EL (cell line): Measurements from ENCODE around the gene ZNF367.

Source experiments
- DNase-seq: peaks from one replicate; pipeline ENCODE4 v3.0.0-alpha.2; 2016

The ZNF367 gene

DNA sequence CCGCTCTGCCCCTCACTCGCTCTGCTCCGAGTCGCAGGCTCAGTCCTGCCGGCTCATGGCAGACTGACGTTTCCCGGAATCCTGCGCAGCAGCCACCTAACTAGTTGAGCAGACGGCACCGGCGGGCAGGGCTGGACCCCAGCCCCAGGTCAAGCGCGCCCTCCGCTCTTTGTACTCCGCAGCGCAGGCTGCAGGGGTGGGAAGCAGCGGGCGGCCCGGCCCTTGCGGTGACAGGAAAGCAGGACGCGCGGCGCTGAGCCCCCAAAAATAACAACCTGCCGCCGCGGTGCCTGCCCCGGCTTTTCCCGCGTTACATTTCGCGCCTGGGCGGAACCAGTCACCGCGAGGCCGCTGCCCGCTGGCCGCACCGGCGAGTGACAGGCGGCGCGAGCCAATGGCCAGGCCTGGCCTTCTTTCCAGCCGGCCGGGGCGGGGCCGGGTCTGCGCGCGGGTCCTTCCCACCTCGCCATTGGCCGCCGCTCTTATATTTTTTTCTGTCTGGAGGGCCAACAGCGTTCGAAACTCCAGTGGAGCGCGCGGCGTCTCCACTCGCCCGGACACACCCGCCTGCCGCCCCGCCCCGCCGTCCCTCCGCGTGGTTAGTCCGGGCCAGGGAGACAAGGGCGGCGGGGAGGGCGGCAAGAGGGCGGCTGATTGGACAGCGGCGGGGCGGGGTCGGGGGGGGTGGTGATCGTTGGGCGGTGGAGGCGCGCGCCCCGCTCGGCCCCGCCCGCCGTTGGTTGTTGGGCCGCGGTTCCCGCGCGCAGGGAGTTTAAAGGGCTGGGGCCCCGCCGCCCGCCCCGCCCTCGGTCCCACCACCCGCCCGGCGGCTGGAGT lies at the start of gene ZNF367:
Gene ZNF367 (minus strand): TSS at position 288 of the 837 bp plus-strand sequence. CDS start 338 bp downstream, outside the sequence.
- DNase-seq: peak; percentile 99

DNA sequence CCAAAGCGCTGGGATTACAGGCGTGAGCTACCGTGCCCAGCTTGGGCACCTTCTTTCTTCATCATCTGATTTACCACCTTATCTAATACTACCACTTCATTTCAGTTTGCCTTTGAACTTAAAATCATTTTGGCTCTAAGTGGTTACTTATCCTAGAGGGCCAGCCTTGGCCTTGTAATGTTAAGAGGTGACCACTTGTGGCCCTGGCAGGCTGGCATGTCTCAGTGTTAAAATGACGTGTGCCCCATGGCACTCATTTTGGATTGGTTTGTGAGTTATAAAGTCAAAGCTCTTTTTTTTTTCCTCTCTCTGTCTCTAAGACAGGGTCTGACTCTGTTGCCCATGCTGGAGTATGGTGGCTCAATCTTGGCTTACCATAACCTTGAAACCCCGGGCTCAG lies 49.6 kb upstream of the ZNF367 start:
- DNase-seq: no peak

DNA sequence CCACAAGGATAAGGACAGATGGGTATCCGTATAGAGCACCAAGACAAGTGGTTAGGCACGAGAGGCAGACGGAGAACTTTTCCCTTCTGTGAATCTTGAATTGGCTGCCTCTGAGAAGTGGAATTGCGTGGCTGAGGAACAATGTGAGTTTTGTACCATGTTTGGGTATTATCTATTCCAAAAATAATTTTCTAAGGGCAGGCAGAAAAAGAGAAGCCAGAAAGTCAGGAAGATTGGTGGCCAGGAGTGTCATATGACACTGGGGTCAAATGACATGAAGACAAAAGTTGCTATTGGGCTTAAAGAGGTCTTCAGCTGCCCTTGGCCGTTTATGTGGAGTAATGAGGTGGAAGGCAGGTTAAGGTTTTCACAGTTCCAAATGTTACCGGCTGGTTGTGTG lies 46.3 kb upstream of the ZNF367 start:
- no peak for DNase-seq

DNA sequence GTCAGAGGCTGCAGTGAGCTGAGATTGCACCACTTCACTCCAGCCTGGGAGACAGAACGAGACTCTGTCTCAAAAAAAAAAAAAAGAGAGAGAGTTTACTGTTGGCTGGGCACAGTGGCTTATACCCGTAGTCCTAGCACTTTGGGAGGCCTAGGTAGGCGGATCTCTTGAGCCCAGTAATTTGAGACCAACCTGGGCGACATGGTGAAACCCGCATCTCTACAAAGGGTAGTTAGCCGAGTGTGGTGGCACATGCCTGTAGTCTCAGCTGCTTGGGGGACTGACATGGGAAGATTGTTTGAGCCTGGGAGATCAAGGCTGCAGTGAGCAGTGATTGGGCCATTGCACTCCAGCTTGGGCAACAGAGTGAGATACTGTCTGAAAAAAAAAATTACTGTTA lies 44.4 kb upstream of the ZNF367 start:
- DNase-seq: no peak

DNA sequence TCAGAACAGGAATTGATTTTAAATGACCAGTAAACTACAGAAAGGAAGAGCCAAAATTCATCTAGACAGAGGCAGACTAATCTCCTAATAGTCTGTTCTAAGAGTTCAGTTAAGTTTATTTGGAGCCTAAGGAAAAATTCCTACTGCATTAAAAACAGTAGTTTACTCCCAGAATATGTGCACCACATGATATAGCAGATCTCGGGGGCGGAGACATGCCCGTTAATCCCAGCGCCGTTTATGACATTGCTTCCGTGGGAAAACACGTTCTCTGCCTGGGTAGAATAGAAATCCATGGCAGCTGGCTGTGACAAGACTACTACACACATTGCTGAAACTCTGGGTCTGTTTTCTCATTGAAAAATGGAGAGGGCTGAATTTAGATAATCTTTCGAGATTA lies 43.2 kb upstream of the ZNF367 start:
- DNase-seq: peak; percentile 23

DNA sequence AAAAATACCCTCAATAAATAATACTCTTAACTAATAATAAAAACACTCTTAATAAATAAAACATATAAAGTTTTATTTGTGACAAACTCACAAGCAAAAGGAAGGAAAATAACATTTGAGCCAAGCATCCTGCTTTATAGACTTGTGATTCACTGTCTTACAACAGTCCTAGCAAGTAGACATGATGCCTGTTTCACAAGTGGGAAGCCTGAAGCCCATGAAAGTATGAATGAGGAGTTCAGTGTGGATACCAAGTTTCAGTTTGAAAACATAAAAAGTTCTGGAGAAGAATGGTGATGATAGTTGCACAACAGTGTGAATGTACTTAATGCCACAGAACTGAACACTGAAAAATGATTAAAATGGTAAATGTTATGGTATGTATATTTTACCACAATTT lies 42.7 kb upstream of the ZNF367 start:
- peak; percentile 49 for DNase-seq

DNA sequence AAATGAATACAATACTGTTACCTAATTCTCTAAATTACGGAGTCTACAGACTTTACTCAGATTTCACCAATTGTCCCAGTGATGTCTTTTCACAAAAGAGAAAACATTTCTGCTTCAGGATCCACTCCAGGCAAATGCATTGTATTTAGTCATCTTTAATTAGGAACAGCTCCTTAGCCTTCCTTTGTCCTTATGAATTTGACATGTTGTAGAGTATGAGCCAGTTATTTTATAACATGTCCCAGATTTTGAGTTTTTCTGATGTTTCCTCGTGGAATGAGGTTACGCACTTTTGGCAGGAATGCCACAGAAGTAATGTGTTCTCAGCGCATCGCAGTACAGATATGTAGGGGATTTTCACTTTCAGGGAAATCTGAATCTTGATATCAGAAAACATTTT lies 42.3 kb upstream of the ZNF367 start:
- peak; percentile 19 for DNase-seq

DNA sequence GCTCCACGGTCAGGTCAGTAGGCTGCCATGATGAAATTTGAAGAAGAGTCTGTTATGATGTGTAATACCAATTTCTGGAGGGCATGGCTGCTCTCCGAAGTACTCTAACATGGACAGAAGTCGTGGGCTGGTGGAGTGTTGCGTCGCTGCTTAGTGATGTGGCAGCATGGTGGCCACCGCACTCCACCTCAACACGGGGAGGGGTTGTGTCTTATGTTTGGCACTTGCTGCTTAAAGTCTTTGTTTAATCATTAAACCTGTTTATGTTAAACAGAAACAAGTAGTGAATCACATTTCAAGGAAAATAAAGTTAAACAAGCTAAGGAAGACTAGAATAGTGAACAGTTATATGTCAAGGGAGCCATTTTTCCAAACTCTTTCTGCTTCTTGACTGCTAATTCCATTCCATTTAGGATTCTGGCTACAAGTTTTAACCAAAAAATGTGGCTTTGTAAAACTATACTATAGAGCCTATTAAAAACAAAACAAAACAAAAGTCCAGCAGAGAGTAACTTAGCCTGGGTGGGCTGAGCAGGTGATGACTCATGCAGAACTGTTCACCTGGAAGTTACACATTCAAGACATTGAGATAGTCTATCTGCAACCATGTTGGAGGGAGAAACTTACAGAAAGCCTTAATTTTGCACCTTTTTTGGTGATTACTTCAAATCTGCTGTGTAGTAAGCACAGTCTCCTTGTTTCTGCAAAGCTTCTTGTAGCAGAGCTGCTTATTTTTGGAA lies 41.3 kb upstream of the ZNF367 start:
- DNase-seq: no peak

DNA sequence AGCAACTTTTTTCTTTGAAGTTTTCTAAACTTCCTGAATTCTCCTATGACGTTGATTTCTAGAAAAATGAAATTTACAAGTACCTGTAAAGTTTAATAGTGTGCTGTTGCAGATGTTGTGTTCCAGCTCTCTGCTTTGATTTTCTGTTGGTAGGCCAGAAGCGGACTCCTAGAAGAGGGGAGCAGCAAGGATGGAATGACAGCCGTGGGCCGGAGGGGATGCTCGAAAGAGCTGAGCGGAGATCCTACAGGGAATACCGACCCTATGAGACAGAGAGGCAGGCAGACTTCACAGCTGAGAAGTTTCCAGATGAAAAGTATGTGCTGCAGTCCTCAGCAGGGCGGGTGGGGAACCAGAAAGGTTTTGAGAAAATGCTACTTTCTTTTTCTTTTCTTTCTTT lies 40.1 kb upstream of the ZNF367 start:
- no peak for DNase-seq

DNA sequence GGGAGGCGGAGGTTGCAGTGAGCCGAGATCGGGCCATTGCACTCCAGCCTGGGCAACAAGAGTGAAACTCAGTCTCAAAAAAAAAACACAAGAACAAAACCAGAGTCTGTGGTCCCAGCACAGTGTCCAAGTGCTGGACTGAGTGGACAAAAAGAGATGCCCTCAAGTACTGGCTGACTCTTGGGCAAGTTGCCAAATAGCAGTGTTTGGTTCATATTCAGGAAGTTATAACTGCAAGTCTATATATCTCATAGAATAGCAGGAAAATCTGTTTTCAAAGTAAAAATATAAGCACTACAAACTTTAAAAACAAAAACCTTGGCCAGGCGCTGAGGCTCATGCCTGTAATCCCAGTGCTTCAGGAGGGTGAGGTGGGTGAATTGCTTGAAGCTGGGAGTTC lies 39.1 kb upstream of the ZNF367 start:
- peak; percentile 19 for DNase-seq

DNA sequence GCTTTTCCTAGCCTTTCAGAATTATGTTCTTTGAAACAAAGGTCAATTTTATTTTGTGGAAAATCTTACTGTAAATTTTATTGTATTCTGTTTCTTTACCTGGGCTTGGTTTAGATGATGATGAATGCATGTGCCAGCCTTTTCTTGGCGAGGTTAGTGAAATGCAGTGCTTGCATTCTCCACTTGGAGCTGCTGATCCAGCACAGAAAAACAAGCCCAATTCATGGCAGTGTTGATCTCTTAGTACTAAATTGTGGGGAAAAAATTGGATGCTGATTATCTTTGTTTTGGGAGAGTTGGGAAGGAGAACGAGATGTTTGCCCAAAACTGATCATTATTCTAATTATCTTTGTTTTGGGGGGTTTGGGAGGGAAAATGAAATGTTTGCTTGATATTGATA lies 35.5 kb upstream of the ZNF367 start:
- peak; percentile 37 for DNase-seq

DNA sequence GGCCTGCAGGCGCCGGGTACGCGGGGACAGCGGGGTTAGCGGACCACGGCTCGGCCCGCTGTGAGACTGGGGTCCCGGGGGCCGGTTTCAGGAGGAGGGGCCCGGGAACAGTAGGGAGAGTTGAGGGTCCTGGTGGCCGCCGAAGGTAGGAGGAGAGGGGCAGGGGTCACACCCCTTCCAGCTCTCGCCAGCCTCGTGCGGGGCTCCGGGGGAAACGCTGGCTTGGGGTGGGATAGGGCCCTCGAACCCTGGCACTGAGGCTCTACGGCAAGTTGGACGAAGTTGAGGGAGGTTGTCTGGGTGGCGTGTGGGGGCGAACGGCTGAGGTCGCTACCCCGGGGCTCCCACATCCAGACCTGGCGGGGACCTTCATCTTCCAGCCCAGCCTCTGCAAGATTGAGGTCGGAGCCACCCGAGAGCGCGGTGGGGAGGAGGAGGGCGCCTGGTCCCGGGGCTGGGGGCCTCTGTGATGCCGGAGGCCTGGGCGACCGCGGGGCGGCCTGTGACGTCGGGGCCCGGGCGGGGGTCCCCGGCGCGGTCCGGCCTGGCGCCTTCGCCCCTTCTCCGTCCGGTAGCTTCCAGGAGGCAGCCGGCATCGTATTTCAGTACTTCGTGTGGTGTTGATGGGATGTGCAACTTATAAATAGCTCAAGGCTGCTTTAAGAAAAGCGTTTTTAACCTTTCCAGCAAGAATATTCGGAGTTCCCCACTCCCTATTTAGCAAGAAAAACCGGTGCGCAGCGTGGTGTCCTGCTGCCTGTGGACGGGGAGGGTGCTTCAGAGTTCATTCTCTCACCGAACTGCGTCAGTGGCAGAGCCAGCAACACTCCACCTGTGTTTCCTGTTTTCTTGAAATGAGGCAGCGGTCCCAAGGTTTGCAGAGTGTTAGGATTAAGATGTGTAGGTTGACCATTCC lies 32.7 kb upstream of the ZNF367 start:
- DNase-seq: peak; percentile 28

DNA sequence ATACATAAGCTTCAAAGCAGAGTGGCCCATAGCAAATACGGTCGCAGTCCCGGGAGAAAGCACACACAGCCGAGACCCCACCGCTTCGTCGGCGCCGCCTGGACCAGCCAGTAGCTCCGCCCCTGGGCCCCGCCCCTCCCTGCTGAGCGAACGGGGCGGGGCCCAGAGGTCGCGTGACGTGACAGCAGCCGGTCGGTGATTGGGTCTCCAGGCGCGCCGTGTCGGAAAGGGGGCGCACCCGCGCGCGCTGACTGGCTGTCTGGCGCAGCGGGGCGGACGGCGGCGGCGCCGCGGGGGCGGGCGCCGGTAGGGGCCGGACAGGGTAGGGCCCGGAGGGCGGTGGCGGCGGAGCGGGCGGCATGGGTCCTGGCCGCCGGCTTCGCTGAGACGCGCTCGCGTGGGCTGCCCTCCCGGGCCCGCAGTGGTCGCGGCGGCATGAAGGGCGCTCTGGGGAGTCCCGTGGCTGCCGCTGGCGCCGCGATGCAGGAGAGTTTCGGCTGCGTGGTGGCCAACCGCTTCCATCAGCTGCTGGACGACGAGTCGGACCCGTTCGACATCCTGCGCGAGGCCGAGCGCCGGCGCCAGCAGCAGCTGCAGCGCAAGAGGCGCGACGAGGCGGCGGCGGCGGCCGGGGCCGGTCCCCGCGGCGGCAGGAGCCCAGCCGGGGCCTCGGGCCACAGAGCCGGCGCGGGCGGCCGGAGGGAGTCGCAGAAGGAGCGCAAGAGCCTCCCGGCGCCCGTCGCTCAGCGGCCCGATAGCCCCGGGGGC lies 31.9 kb upstream of the ZNF367 start, which contains the start of gene HABP4:
Gene HABP4 (plus strand): TSS at position 325 of the 768 bp plus-strand sequence. CDS start 111 bp downstream, at position 436.
- peak; percentile 96 for DNase-seq

DNA sequence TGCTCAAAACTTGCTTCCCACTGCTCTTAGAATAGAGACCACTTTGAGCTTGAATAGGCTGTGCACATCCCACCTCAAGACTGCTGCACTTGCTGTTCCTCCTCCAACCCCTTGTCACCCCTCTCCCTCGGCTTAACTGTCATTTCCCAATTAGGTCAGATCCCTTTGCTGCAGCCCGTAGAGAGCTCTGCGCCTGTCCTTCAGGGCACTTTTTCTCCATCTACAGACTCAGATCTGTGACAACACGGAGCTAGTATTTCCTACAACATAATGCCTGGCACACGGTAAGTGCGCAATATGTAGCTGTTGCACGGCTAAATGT lies 31.3 kb upstream of the ZNF367 start:
- no peak for DNase-seq

DNA sequence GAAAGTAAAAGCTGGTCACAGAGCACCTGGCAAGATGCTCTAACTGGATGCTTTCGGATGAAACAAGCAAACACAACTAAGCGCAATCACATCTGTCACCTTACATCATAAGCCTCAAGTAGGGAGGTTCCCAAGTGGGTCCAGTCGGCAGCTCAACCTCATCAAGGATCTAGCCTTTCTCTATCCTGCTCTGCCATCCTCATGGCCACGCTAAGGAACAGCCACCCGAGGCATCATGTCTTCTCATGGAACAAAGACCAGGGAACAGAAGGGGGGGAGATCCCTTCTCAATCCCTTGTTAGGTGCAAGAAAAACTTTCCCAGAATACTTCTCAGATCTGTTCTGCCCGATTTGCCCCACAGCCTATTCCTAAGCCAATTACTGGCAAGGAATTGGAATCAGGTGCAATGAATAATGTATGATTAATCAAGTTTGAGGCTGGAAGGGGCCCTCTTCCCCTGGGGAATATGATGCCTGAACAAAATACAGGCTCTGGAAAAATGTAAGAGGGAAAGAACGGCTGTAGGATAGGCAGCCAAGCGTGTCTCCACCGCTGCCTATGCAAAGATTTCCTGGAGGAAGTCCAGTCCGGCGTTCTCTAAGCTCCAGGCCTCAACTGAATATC lies 30.5 kb upstream of the ZNF367 start:
- DNase-seq: no peak

DNA sequence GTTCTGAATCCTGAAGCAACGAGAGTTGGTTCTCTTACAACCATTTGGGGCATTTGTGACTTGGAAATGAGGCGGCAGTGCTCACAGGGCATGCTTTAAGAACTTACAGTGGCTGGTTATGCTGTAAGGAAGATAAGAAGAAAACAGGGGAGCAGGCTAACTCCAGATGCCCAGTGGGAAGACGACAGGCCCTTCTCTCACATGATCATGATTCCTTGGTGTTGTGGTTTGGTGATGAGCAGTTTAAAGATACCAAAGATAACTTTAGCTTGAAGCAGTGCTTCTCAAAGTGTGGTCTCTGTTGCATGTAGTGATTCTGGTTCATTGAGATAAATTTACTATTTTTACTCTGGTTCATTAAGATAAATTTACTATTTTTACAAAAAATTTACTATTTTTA lies 29.2 kb upstream of the ZNF367 start:
- peak; percentile 33 for DNase-seq

DNA sequence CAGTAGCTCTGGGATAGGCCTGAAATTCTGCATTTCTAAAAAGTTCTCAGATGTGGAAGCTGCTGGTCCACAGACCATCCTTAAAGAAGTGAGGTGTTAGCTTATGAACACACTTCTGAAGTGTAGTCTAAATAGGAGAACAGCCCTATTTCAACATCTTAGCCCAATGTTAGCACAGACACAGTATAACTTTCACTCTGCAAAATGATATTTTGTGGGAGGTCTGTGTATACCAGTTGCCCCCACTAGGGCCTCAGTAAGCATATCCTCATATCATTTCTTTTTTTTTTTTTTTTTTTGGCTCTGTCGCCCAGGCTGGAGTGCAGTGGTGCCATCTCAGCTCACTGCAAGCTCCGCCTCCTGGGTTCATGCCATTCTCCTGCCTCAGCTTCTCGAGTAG lies 24.3 kb upstream of the ZNF367 start:
- DNase-seq: no peak

DNA sequence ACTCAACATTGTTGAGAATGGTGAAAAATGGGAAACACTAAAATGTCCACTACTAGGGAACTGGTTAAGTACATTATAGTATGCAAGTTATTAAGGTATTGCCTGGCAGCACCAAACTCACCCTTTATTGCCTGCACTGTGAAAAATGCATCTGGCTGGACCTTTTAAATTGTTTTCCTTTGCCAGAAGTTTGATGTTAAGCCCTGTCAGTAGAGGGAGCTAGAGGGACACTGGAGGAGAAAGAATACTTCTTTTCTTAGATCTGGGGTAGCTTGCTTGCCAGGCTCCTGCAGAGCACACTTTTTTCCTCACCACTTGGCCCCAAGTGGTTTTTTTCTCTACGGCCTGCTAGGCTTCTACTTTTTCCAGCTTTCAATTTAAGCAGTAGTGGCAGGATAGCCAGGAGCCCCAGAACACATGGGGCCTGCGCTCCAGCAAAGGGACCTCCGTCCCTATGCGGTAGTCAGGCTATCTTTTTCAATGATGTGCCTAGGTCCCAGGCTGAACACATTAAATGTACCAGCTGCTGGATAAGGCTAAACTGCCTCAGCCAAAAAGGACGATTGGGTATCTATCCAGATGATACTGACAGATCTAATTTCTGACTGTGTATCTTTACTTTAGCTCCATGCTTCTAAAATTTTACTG lies 23.8 kb upstream of the ZNF367 start:
- DNase-seq: peak; percentile 37

DNA sequence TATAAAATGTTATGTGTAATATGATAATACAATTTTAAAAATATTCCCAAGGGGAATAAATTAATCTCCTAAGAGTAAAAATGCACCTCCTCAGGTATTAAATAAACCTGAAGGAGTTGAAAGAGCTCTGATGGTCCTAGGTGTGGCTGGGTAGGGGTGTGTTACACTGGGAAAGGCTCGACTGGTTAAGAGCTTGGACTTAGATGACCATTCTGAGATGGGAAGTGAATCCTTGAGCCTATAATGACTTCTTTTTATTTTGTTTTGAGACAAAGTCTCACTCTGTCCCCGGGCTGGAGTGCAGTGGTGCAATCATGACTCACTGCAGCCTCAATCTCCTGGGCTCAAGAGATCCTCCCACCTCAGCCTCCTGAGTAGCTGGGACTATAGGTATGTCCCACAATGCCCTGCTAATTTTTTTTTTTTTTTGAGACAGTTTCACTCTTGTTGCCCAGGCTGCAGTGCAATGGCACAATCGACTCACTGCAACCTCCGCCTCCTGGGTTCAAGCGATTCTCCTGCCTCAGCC lies 22.6 kb upstream of the ZNF367 start:
- DNase-seq: no peak

DNA sequence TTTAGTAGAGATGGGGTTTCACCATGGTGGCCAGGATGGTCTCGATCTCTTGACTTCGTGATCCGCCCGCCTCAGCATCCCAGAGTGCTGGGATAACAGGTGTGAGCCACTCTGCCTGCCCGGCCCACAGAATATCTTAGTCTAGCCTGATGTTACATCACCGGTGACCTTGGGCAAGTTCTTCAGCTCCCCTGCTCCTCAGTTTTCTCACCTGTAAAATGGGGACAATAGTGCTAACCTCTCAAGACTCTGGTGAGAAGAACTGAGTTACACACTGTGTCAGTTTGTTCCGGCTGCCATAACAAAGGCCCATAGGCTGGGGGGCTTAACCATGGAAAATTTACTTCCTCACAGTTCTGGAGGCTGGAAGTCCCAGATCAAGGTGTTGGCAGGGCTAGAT lies 19.3 kb upstream of the ZNF367 start:
- DNase-seq: no peak

DNA sequence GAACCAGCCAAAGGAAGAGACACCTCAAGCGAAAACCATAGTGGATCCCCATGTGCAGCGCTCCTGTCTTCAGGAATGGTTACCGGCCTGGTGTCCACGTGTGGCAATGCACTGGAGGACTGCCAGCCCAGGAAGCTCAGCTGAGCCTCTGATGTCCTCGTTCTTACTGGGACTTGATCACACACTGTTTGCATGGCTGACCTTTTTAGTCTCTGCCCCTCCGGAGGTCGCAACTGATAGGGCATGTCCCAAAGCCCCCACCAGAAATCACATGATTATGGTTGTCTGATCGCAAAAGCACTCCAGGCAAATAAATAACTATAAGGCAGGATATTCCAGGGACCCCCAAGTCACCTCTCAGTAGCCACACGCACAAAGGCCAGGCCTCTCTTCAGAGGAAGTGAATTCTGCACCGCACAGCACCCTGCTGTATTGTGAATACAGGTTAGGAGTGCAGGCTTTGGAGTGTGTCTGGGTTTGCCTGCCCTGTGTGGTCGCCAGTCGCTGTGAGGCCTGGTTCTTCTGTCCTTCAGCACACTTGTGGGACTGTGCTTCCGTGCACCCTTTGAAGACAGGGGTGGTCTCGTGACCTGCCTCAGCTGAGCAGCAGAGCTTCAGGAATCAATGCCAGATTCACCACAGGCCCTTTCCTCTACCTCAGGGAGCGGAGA lies 18.4 kb upstream of the ZNF367 start:
- no peak for DNase-seq
